T1000 (cell line): ENCODE measurements around the gene TTK.
"Not testable (repeated sequence)": the region's sequence is repeated elsewhere in the genome, so short reads cannot be mapped to it uniquely, and the experiment has no call there.

Source experiments
- DNase-seq: peaks from one replicate; lab custom pipeline; 2025; ENCODE audit warnings: mixed read lengths; lab: John Stamatoyannopoulos, UW

Gene TTK

GRCh38 chr6:80021591-80021990 lies 17.1 kb downstream of the TTK start:
- DNase-seq = no peak

- no peak for DNase-seq
These were observed 18.4 kb downstream of the TTK start for GRCh38 chr6:80022803-80023202.

GRCh38 chr6:80028589-80028988 lies 24.1 kb downstream of the TTK start:
- no peak for DNase-seq

- no peak for DNase-seq
These were observed 25.0 kb downstream of the TTK start for GRCh38 chr6:80029470-80029869.

GRCh38 chr6:80048220-80048619 lies 43.8 kb downstream of the TTK start:
- not testable (repeated sequence) for DNase-seq

GRCh38 chr6:80060774-80061173 lies 56.3 kb downstream of the TTK start:
- DNase-seq = no peak

GRCh38 chr6:80068146-80068545 lies 63.7 kb downstream of the TTK start:
- DNase-seq = not testable (repeated sequence)

- DNase-seq = not testable (repeated sequence)
These were observed 66.0 kb downstream of the TTK start for GRCh38 chr6:80070431-80070830.

- no peak for DNase-seq
These were observed 72.6 kb downstream of the TTK start for GRCh38 chr6:80077067-80077466.

GRCh38 chr6:80088637-80089036 lies 84.2 kb downstream of the TTK start:
- DNase-seq = no peak

GRCh38 chr6:80091506-80091905 lies 87.1 kb downstream of the TTK start:
- DNase-seq = no peak
